ENCODE data around the gene TMEM258. TPM values are rescaled to one million over a fixed set of nuclear protein-coding genes. Genes with fewer than 3 reads are reported as not detected.

The TMEM258 gene
- total RNA-seq, 2 experiments from 2014 or later: 162 to 170 TPM

GRCh38 chr11:61778920-61779650 lies 13.3 kb downstream of the TMEM258 start:
- Mint-ChIP-seq H3K27me3 (peaks cover 2% of the 10 kb centered on the region), H3K4me3 (no peak overlapping the region), H3K9me3 (no peaks in the 10 kb centered on the region), H3K36me3 (ENCODE audit: low read depth) (peaks cover 7% of the 10 kb centered on the region), H3K4me1 (ENCODE audit: low read depth) (peaks cover 13% of the 10 kb centered on the region), H3K27ac (no peak overlapping the region)
- CTCF ChIA-PET: interaction anchor here (0.6 to 2.8 kb wide), 4 partner anchors 9 to 192 kb away, joined by 3 to 9 read pairs (median 3); partner anchors contain the start of genes FEN1 and TMEM258
- ATAC-seq: no peak
- POLR2A ChIA-PET: interaction anchor here (0.5 to 4.3 kb wide), 4 partner anchors 10 to 1107 kb away, joined by 3 to 32 read pairs (median 6); partner anchors contain the start of genes FEN1 and TMEM258
- DNase-seq: no peak
- TF ChIP-seq, protein P1, sequence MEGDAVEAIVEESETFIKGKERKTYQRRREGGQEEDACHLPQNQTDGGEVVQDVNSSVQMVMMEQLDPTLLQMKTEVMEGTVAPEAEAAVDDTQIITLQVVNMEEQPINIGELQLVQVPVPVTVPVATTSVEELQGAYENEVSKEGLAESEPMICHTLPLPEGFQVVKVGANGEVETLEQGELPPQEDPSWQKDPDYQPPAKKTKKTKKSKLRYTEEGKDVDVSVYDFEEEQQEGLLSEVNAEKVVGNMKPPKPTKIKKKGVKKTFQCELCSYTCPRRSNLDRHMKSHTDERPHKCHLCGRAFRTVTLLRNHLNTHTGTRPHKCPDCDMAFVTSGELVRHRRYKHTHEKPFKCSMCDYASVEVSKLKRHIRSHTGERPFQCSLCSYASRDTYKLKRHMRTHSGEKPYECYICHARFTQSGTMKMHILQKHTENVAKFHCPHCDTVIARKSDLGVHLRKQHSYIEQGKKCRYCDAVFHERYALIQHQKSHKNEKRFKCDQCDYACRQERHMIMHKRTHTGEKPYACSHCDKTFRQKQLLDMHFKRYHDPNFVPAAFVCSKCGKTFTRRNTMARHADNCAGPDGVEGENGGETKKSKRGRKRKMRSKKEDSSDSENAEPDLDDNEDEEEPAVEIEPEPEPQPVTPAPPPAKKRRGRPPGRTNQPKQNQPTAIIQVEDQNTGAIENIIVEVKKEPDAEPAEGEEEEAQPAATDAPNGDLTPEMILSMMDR (IDR thresholded peaks at IDR 0.05): no peak
- intact Hi-C loops (cut with micrococcal nuclease): no loop called here

- peaks cover 13% of the 10 kb centered on the region for H3K4me1 Mint-ChIP-seq (ENCODE audit: low read depth)
- H3K36me3 Mint-ChIP-seq (ENCODE audit: low read depth): peaks cover 4% of the 10 kb centered on the region
- no peaks in the 10 kb centered on the region for H3K9me3 Mint-ChIP-seq
- intact Hi-C loops (cut with micrococcal nuclease): no loop called here
- ATAC-seq: no peak
- POLR2A ChIA-PET: interaction anchor here (0.6 kb wide), 1 partner anchor 414 kb away, joined by 3 read pairs; no protein-coding TSS in a partner anchor
- peaks cover 2% of the 10 kb centered on the region for H3K27me3 Mint-ChIP-seq
- no peak overlapping the region for H3K27ac Mint-ChIP-seq
- CTCF ChIA-PET: interaction anchor here (0.6 to 2.8 kb wide), 3 partner anchors 10 to 31 kb away, joined by 3 to 9 read pairs (median 3); partner anchors contain the start of genes FEN1 and TMEM258
- no peak overlapping the region for H3K4me3 Mint-ChIP-seq
- TF ChIP-seq, protein P1 (IDR thresholded peaks at IDR 0.05): no peak
- DNase-seq: no peak
Observed at GRCh38 chr11:61778357-61778886, 14.0 kb downstream of the TMEM258 start.

GRCh38 chr11:61777234-61778090 lies 14.9 kb downstream of the TMEM258 start:
- POLR2A ChIA-PET: interaction anchor here (0.6 to 2.4 kb wide), 2 partner anchors 14 to 413 kb away, joined by 3 to 6 read pairs; partner anchors contain the start of genes FEN1 and TMEM258
- H3K4me3 Mint-ChIP-seq: peak overlapping the region; percentile 29

DNA sequence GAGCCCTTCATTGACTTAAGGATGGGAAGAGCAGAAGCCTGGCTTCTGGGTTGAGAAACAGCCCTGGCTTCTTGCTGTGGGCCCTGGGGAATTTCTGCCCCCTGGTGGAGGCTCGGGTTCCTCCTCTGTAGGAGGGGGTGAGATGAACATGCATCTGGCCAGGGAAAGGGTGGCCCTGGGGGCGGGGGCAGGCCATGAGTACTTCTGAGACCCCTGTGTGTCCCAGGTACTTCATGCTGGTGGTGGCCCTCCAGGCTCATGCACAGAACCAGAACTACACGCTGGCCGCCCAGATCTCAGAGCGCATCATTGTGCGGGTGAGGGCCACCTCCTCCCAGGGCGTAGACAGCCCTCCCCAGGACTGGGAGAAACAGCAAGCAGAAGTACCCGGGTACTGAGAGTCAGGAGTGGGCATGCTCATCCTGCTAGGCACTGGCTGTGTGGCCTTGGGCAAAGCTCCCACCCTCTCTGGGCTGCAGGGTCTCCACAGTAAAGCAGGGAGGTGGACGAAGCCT lies 15.8 kb downstream of the TMEM258 start:
- POLR2A ChIA-PET: interaction anchor here (2.4 kb wide), 1 partner anchor 15 kb away, joined by 6 read pairs; the partner anchor contains the start of genes FEN1 and TMEM258
- peak; percentile 78 for ATAC-seq
- intact Hi-C loops (cut with micrococcal nuclease): no loop called here
- peaks cover 2% of the 10 kb centered on the region for H3K27me3 Mint-ChIP-seq
- CTCF ChIA-PET: interaction anchor here (0.6 to 3.2 kb wide), 5 partner anchors 11 to 26 kb away, joined by 3 to 14 read pairs (median 3); no protein-coding TSS in a partner anchor
- DNase-seq: peak; percentile 86
- no peaks in the 10 kb centered on the region for H3K36me3 Mint-ChIP-seq (ENCODE audit: low read depth)
- H3K4me1 Mint-ChIP-seq (ENCODE audit: low read depth): peaks cover 13% of the 10 kb centered on the region
- H3K9me3 Mint-ChIP-seq: no peaks in the 10 kb centered on the region
- no peak overlapping the region for H3K4me3 Mint-ChIP-seq
- no peak overlapping the region for H3K27ac Mint-ChIP-seq
- TF ChIP-seq, protein P1 (IDR thresholded peaks at IDR 0.05): peak; percentile 73

More at GRCh38 chr11:61777234-61778090, 14.9 kb downstream of the TMEM258 start:
- no peak overlapping the region for H3K27ac Mint-ChIP-seq
- no peaks in the 10 kb centered on the region for H3K36me3 Mint-ChIP-seq (ENCODE audit: low read depth)
- peaks cover 2% of the 10 kb centered on the region for H3K27me3 Mint-ChIP-seq
- intact Hi-C loops (cut with micrococcal nuclease): no loop called here
- ATAC-seq (peak; percentile 69), DNase-seq (peak; percentile 62)
- TF ChIP-seq, protein P1 (IDR thresholded peaks at IDR 0.05): no peak
- CTCF ChIA-PET: interaction anchor here (0.6 to 3.2 kb wide), 5 partner anchors 11 to 27 kb away, joined by 3 to 14 read pairs (median 3); no protein-coding TSS in a partner anchor
- H3K4me1 Mint-ChIP-seq (ENCODE audit: low read depth): peaks cover 13% of the 10 kb centered on the region
- no peaks in the 10 kb centered on the region for H3K9me3 Mint-ChIP-seq
